Thyroid gland (tissue), 4 donors: ENCODE measurements around the gene DYDC2.

Source experiments
- POLR2A ChIP-seq, 2 donors: fragments of 450-650 bp; IDR thresholded peaks; one replicate each; pipeline ENCODE4 v1.6.1; 2017; ENCODE audit warnings: antibody characterized with exemption in 2 of 2, mild to moderate bottlenecking in 2 of 2, moderate library complexity in 1 of 2
- TF ChIP-seq, protein P1 (sequence below), 6 experiments: fragments of 200-600 bp in 3 of 6; fragments of 450-650 bp in 3 of 6; sonication (generic) in 3 of 6; IDR thresholded peaks; one replicate each; pipeline ENCODE4 v1.5.1; 2016 to 2019; ENCODE audit warnings: antibody characterized with exemption in 6 of 6, mild to moderate bottlenecking in 2 of 6, inconsistent platforms in 1 of 6, moderate library complexity in 1 of 6

DNA sequence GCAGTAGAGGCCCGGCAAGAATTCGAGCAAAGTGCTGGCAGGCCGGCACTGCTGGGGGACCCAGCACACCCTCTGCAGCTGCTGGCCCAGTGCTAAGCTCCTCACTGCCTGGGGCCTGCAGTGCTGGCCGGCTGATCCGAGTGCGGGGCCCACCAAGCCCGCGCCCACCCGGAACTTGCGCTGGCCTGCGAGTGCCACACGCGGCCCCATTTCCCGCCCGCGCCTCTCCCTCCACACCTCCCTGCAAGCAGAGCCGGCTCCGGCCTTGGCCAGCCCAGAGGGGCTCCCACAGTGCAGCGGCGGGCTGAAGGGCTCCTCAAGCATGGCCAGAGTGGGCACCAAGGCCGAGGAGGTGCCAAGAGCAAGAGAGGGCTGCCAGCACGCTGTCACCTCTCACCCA, 3.1 kb downstream of the DYDC2 start:
- TF ChIP-seq, protein P1, sequence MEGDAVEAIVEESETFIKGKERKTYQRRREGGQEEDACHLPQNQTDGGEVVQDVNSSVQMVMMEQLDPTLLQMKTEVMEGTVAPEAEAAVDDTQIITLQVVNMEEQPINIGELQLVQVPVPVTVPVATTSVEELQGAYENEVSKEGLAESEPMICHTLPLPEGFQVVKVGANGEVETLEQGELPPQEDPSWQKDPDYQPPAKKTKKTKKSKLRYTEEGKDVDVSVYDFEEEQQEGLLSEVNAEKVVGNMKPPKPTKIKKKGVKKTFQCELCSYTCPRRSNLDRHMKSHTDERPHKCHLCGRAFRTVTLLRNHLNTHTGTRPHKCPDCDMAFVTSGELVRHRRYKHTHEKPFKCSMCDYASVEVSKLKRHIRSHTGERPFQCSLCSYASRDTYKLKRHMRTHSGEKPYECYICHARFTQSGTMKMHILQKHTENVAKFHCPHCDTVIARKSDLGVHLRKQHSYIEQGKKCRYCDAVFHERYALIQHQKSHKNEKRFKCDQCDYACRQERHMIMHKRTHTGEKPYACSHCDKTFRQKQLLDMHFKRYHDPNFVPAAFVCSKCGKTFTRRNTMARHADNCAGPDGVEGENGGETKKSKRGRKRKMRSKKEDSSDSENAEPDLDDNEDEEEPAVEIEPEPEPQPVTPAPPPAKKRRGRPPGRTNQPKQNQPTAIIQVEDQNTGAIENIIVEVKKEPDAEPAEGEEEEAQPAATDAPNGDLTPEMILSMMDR (IDR thresholded peaks at IDR 0.05), result no peak
- no peak for TF ChIP-seq POLR2A (IDR thresholded peaks at IDR 0.05)
